B cell (primary cell): ENCODE results near the gene TPBGL. TPM values are rescaled to one million over a fixed set of nuclear protein-coding genes. Genes with fewer than 3 reads are reported as not detected.

Experiments
- ATAC-seq: fragments of 200-7000 bp; cut with Tn5 transposase; one replicate; pipeline ENCODE4 v1.10.0; 2021; ENCODE audit warnings: low read depth, mild to moderate bottlenecking, moderate number of reproducible peaks, moderate library complexity
- CTCF ChIA-PET: fragments of 350-600 bp; sonication (Branson Sonifier 250); formaldehyde crosslinking; loops from one replicate; lab custom pipeline; 2021; ENCODE audit warnings: antibody characterized with exemption, inconsistent platforms; lab: Charles Lee
- POLR2A ChIA-PET: fragments of 350-600 bp; sonication (Branson Sonifier 250); formaldehyde crosslinking; loops from one replicate; lab custom pipeline; 2021; ENCODE audit warnings: antibody characterized with exemption; lab: Charles Lee
- DNase-seq: peaks from one replicate; pipeline ENCODE4 v3.0.0; 2013
- H2AFZ ChIP-seq: 2 replicates; pipeline ENCODE4 v1.6.1; 2012; ENCODE audit warnings: mild to moderate bottlenecking, low read depth, low read length; ENCODE audit not compliant: insufficient read depth, poor library complexity, severe bottlenecking
- H3K27ac ChIP-seq, 2 donors: 1 replicate in 1 of 2; 2 replicates in 1 of 2; pipeline ENCODE4 v1.5.1; 2012 to 2013; ENCODE audit warnings: low read length in 2 of 2, mild to moderate bottlenecking in 2 of 2, moderate library complexity in 1 of 2
- H3K27me3 ChIP-seq, 4 experiments: fragments of 200-600 bp in 1 of 4; sonication (generic) in 1 of 4; replicated peaks in 1 of 4; 1 replicate in 2 of 4; 2 replicates in 2 of 4; pipeline versions ENCODE4 v1.6.1 to v1.7.0; 2013 to 2016; ENCODE audit warnings: low read length in 3 of 4, mild to moderate bottlenecking in 2 of 4, mixed read lengths in 1 of 4, moderate library complexity in 1 of 4; ENCODE audit not compliant: insufficient read depth in 4 of 4, control insufficient read depth in 3 of 4; ENCODE audit errors: control extremely low read depth in 1 of 4
- H3K36me3 ChIP-seq, 2 experiments: replicated peaks in 1 of 2; 1 replicate in 1 of 2; 2 replicates in 1 of 2; pipeline versions ENCODE4 v1.6.1 to v1.7.1; 2013; ENCODE audit warnings: low read length in 1 of 2; ENCODE audit not compliant: insufficient read depth in 2 of 2, control insufficient read depth in 1 of 2; ENCODE audit errors: control extremely low read depth in 1 of 2, extremely low read depth in 1 of 2
- H3K4me1 ChIP-seq, 2 donors: fragments of 200-600 bp in 1 of 2; sonication (generic) in 1 of 2; 1 replicate in 1 of 2; 2 replicates in 1 of 2; pipeline versions ENCODE4 v1.5.1 to v1.6.1; 2013 to 2017; ENCODE audit warnings: low read length in 2 of 2; ENCODE audit not compliant: control insufficient read depth in 2 of 2, insufficient read depth in 2 of 2
- H3K4me2 ChIP-seq: replicated peaks from 2 replicates; pipeline ENCODE3; 2012; ENCODE audit warnings: mild to moderate bottlenecking, low read depth, low read length; ENCODE audit not compliant: poor library complexity, severe bottlenecking
- H3K4me3 ChIP-seq, 5 experiments: fragments of 200-600 bp in 1 of 5; sonication (generic) in 1 of 5; 1 replicate in 3 of 5; 2 replicates in 2 of 5; pipeline versions ENCODE4 v1.5.1 to v1.7.0; 2011 to 2016; ENCODE audit warnings: low read length in 4 of 5, mild to moderate bottlenecking in 4 of 5, low read depth in 2 of 5, control low read depth in 1 of 5, moderate library complexity in 1 of 5; ENCODE audit not compliant: insufficient read depth in 1 of 5; ENCODE audit errors: control extremely low read depth in 1 of 5, extremely low read depth in 1 of 5
- H3K79me2 ChIP-seq: fragments of 200-600 bp; sonication (generic); one replicate; pipeline ENCODE4 v1.6.0; 2016; ENCODE audit warnings: low read length; ENCODE audit not compliant: control insufficient read depth, insufficient read depth
- H3K9ac ChIP-seq: fragments of 200-600 bp; sonication (generic); 2 replicates; pipeline ENCODE4 v1.6.1; 2017; ENCODE audit warnings: mild to moderate bottlenecking, low read length, moderate library complexity
- H3K9me3 ChIP-seq, 3 donors: one replicate each; pipeline versions ENCODE4 v1.6.1 to v1.7.1; 2013; ENCODE audit warnings: low read length in 2 of 3; ENCODE audit not compliant: control insufficient read depth in 2 of 3, insufficient read depth in 1 of 3; ENCODE audit errors: control extremely low read depth in 1 of 3
- H4K20me1 ChIP-seq: 2 replicates; pipeline ENCODE4 v1.6.0; 2012; ENCODE audit warnings: mild to moderate bottlenecking, low read length; ENCODE audit not compliant: insufficient read depth, control insufficient read depth, poor library complexity, severe bottlenecking
- H3K27ac Mint-ChIP-seq: one replicate; pipeline ENCODE4 v1.8.0; 2021; ENCODE audit warnings: mixed read lengths
- H3K27me3 Mint-ChIP-seq: one replicate; pipeline ENCODE4 v1.8.0; 2021; ENCODE audit warnings: mixed read lengths
- H3K4me1 Mint-ChIP-seq: one replicate; pipeline ENCODE4 v1.8.0; 2021; ENCODE audit warnings: mixed read lengths
- H3K4me3 Mint-ChIP-seq: one replicate; pipeline ENCODE4 v1.8.0; 2021; ENCODE audit warnings: mixed read lengths
- H3K9me3 Mint-ChIP-seq: one replicate; pipeline ENCODE4 v1.8.0; 2022; ENCODE audit warnings: mixed read lengths; ENCODE audit not compliant: insufficient read depth
- CTCF ChIP-seq: fragments of 200-600 bp; IDR thresholded peaks from one replicate; pipeline ENCODE4 v1.8.0; 2022; ENCODE audit warnings: antibody characterized with exemption, mild to moderate bottlenecking
- EZH2 ChIP-seq: IDR thresholded peaks from 2 replicates; pipeline ENCODE4 v1.6.1; 2012; ENCODE audit warnings: borderline replicate concordance, low read depth, mild to moderate bottlenecking, moderate library complexity, low read length; ENCODE audit not compliant: insufficient read depth, poor library complexity, severe bottlenecking
- WGBS: methylation state at CpG from one replicate; pipeline ENCODE4 v1.1.5; 2013; ENCODE audit warnings: missing lambda C conversion rate; ENCODE audit not compliant: insufficient coverage; 5-methylcytosine and 5-hydroxymethylcytosine counted together
- intact Hi-C: fragments of 100-400 bp; cut with micrococcal nuclease; formaldehyde crosslinking; loops from one replicate; pipeline ENCODE4 v1.10.0; 2022
- polyA plus RNA-seq: library from polyadenylated mRNA; depleted of rRNA; stranded (reverse); fragments of >200 nt; gene quantifications from 2 replicates; pipeline ENCODE4 v1.2.3, GENCODE V29; 2012
- total RNA-seq, 2 donors: library from RNA; stranded (reverse); fragments of 120-200 nt in 1 of 2; gene quantifications; 1 replicate in 1 of 2; 2 replicates in 1 of 2; pipeline versions ENCODE4 v1.2.3 to v1.2.4, GENCODE V29; 2013 to 2022

The TPBGL gene
- total and polyA plus RNA-seq, 2 donors (not counting 1 experiment from before 2014, with no cell fraction given), result not detected

- POLR2A ChIA-PET, result no interaction called here
- ATAC-seq (no peak), DNase-seq (no peak)
- CTCF ChIA-PET, result interaction anchor here (8.3 kb wide), 1 partner anchor 67 kb away, joined by 89 read pairs; no protein-coding TSS in a partner anchor
- Histone ChIP-seq H3K27ac (no peak overlapping the region), H4K20me1 (no peaks in the 10 kb centered on the region), H3K36me3 (no peaks in the 10 kb centered on the region), H2AFZ (no peak overlapping the region), H3K27me3 (peaks cover 0 to 8% (median 3%) of the 10 kb centered on the region in 4 experiments), H3K4me1 (no peaks in the 10 kb centered on the region), H3K9me3 (no peaks in the 10 kb centered on the region), H3K9ac (no peak overlapping the region), H3K4me3 (no peak overlapping the region), H3K4me2 (no peak overlapping the region), H3K79me2 (no peaks in the 10 kb centered on the region)
- WGBS, result 30% methylated on average over 2 of the region's 2 CpGs
- no peaks in the 10 kb centered on the region for H3K4me1 Mint-ChIP-seq
- peaks cover 33% of the 10 kb centered on the region for H3K27me3 Mint-ChIP-seq
- no peak overlapping the region for H3K4me3 Mint-ChIP-seq
- no peaks in the 10 kb centered on the region for H3K9me3 Mint-ChIP-seq
- H3K27ac Mint-ChIP-seq, result no peak overlapping the region
- intact Hi-C loops, result no loop called here
- TF ChIP-seq EZH2 (no peak), CTCF (no peak)
Observed at GRCh38 chr11:75208446-75208845, 32.1 kb upstream of the TPBGL start.

GRCh38 chr11:75212411-75212810, 28.2 kb upstream of the TPBGL start:
- no peak overlapping the region for H3K27ac ChIP-seq
- no peak overlapping the region for H2AFZ ChIP-seq
- POLR2A ChIA-PET, result no interaction called here
- H3K4me1 Mint-ChIP-seq, result no peaks in the 10 kb centered on the region
- peaks cover 3% of the 10 kb centered on the region for H3K9me3 Mint-ChIP-seq
- peaks cover 37% of the 10 kb centered on the region for H3K27me3 Mint-ChIP-seq
- no peaks in the 10 kb centered on the region for H4K20me1 ChIP-seq
- no peaks in the 10 kb centered on the region for H3K36me3 ChIP-seq
- H3K27ac Mint-ChIP-seq, result no peak overlapping the region
- H3K27me3 ChIP-seq, result peaks cover 0 to 8% (median 2%) of the 10 kb centered on the region in 4 experiments
- H3K9ac ChIP-seq, result no peak overlapping the region
- no peak overlapping the region for H3K4me2 ChIP-seq
- no peak for TF ChIP-seq CTCF
- TF ChIP-seq EZH2, result no peak
- H3K4me3 ChIP-seq, result no peak overlapping the region
- H3K4me3 Mint-ChIP-seq, result no peak overlapping the region
- WGBS, result 94% methylated on average over 4 of the region's 5 CpGs
- H3K4me1 ChIP-seq, result no peaks in the 10 kb centered on the region
- CTCF ChIA-PET, result no interaction called here
- ATAC-seq (no peak), DNase-seq (no peak)
- H3K9me3 ChIP-seq, result peaks cover 0 to 9% (median 0%) of the 10 kb centered on the region in 3 donors
- H3K79me2 ChIP-seq, result no peaks in the 10 kb centered on the region
- intact Hi-C loops, result no loop called here
